Tibial nerve (tissue), 3 donors: Measurements from ENCODE around the gene RSPH9.

Experiments used
- CTCF ChIP-seq, 5 experiments: fragments of 200-600 bp in 3 of 5; fragments of 450-650 bp in 2 of 5; sonication (generic) in 3 of 5; IDR thresholded peaks; one replicate each; pipeline ENCODE4 v1.5.1; 2016 to 2019; ENCODE audit warnings: antibody characterized with exemption in 5 of 5, mild to moderate bottlenecking in 3 of 5, moderate library complexity in 2 of 5
- POLR2A ChIP-seq, 2 donors: fragments of 450-650 bp; IDR thresholded peaks; one replicate each; pipeline ENCODE4 v1.6.1; 2017; ENCODE audit warnings: antibody characterized with exemption in 2 of 2, mild to moderate bottlenecking in 2 of 2, moderate library complexity in 2 of 2

DNA sequence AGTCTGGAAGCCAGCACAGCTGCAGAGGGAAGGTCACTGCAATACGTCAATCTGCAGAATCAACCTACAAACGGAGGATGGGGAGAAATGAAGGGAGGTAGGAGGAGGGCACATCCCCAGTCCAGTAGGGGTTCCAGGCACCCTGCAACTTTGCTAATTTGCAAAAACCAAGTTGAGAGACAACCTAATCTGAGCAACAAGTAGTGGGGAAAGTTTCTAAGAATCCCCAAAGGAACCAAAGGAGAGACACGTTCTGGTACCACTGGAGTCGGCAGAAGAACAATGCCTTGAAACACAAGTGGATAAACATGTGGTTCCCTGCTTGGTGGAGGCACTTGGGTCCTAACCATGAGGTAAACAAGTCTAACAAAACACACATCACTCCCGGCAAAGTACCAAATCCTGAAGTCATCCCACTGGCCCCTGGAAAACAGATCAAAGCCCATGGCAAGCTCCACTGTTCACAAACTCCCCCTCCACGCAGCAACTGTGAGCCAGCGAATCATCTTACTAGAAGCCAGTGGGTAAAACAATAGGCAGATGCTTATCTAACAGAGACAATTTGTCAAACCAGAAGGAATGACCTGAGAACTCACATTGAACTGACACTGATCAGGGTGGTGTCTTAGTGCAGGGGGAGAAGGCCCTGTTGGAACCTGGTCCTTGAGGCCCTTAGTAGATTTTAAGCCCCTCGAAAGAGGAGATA is 38.0 kb downstream of the RSPH9 start:
- TF ChIP-seq CTCF (IDR thresholded peaks at IDR 0.05) (no peak), POLR2A (IDR thresholded peaks at IDR 0.05) (no peak)
